ENCODE measurements around the gene PRKG1.

DNA sequence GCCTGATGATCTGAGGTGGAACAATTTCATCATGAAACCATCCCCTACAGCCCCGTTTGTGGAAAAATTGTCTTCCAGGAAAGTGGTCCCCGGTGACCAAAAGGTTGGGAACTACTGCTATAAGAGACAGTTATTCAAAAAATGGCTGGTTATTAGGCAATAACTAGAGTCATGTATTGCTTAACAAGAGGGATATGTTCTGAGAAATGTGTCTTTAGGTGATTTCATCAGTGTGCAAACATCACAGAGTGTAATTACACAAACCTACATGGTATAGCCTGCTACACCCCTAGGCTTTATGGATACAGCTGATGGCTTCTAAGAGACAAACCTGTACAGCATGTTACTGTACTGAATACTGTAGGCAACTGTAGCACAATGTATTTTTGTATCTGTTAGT, 696.4 kb downstream of the PRKG1 start:
- TF ChIP-seq, protein P1, sequence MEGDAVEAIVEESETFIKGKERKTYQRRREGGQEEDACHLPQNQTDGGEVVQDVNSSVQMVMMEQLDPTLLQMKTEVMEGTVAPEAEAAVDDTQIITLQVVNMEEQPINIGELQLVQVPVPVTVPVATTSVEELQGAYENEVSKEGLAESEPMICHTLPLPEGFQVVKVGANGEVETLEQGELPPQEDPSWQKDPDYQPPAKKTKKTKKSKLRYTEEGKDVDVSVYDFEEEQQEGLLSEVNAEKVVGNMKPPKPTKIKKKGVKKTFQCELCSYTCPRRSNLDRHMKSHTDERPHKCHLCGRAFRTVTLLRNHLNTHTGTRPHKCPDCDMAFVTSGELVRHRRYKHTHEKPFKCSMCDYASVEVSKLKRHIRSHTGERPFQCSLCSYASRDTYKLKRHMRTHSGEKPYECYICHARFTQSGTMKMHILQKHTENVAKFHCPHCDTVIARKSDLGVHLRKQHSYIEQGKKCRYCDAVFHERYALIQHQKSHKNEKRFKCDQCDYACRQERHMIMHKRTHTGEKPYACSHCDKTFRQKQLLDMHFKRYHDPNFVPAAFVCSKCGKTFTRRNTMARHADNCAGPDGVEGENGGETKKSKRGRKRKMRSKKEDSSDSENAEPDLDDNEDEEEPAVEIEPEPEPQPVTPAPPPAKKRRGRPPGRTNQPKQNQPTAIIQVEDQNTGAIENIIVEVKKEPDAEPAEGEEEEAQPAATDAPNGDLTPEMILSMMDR (optimal IDR thresholded peaks at IDR 0.05 in 1 of 3, IDR thresholded peaks at IDR 0.05 in 1 of 3, conservative IDR thresholded peaks at IDR 0.05 in 1 of 3; ENCODE audit: extremely low read depth in 1 of 3, insufficient read depth in 2 of 3, low read length in 3 of 3), result no peak
- TF ChIP-seq EZH2 (IDR thresholded peaks at IDR 0.05; ENCODE audit: low read length), result no peak

Data from keratinocyte (primary cell).